ENCODE data around the gene TMEM108. TPM values are rescaled to one million over a fixed set of nuclear protein-coding genes. Genes with fewer than 3 reads are reported as not detected.

Gene TMEM108
- total and polyA plus RNA-seq, 8 donors: 0.37 to 2.1 (median 0.84) TPM; not detected in 2

GRCh38 chr3:133089906-133090485 is 51.8 kb downstream of the TMEM108 start:
- intact Hi-C loops (cut with DNase I; ENCODE audit: low total_unique reads): no loop called here
- DNase-seq: peak in 1 of 2 donors; percentile 56
- no peaks in the 10 kb centered on the region for H3K27me3 ChIP-seq
- no peaks in the 10 kb centered on the region for H3K36me3 ChIP-seq
- H3K9me3 ChIP-seq: no peaks in the 10 kb centered on the region
- H3K4me1 ChIP-seq: no peaks in the 10 kb centered on the region
- no peak overlapping the region for H3K27ac ChIP-seq
- TF ChIP-seq CTCF (IDR thresholded peaks at IDR 0.05): no peak
- TF ChIP-seq EP300 (IDR thresholded peaks at IDR 0.05): no peak
- no peak for TF ChIP-seq POLR2AphosphoS5 (IDR thresholded peaks at IDR 0.05)
- no peak for TF ChIP-seq POLR2A (IDR thresholded peaks at IDR 0.05)
- WGBS, 5 donors: 49 to 62% (median 55%) methylated on average over 2 of the region's 2 CpGs
- no peak overlapping the region for H3K4me3 ChIP-seq

DNA sequence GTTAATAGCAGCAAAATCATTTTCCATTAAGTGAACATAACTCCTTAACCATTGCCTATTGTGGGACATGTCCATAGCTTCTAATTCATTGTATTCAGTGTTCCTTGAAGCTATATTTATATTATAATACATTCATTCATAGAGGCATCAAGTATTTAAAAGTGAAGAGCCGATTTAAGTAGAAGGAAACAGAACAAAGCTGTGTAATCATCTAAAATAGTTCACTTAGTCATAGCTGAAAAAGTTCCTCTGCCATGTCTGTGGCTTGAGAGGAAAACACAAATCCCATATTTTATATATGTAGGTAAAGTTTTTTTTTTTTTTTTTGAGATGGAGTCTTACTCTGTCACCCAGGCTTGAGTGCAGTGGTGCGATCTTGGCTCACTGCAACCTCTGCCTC is 54.5 kb downstream of the TMEM108 start:
- intact Hi-C loops (cut with DNase I; ENCODE audit: low total_unique reads): no loop called here
- H3K27ac ChIP-seq: no peak overlapping the region
- no peaks in the 10 kb centered on the region for H3K4me1 ChIP-seq
- 83 to 94% (median 89%) methylated on average over 2 of the region's 2 CpGs for WGBS, 5 donors
- no peak for DNase-seq
- H3K4me3 ChIP-seq: no peak overlapping the region
- no peak for TF ChIP-seq CTCF (IDR thresholded peaks at IDR 0.05)
- TF ChIP-seq EP300 (IDR thresholded peaks at IDR 0.05): no peak
- no peak for TF ChIP-seq POLR2AphosphoS5 (IDR thresholded peaks at IDR 0.05)
- TF ChIP-seq POLR2A (IDR thresholded peaks at IDR 0.05): no peak
- H3K27me3 ChIP-seq: no peaks in the 10 kb centered on the region
- H3K9me3 ChIP-seq: no peaks in the 10 kb centered on the region
- H3K36me3 ChIP-seq: no peaks in the 10 kb centered on the region

DNA sequence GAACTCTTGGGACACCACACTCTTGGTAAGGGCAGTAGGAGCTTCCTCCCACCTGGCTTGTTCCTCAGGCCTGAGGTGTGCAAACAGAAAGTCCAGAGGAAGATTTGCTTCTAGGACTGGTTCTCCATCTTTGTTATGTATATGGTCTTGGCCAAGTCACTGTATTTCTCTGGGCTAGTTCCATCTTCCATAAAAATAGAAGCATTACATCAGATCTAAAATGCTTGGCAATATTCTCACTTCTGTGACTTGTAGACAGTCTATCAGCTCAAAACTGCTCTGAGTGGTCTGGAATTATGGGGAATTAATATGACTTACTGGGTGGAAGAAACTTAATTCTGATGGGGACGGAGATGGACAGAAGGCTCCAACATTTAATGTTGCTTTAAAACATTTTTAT is 55.2 kb downstream of the TMEM108 start:
- WGBS, 5 donors: 62 to 96% (median 81%) methylated on average over 1 of the region's 1 CpG
- Histone ChIP-seq H3K9me3 (no peaks in the 10 kb centered on the region), H3K27ac (no peak overlapping the region), H3K4me1 (no peaks in the 10 kb centered on the region), H3K27me3 (no peaks in the 10 kb centered on the region), H3K4me3 (no peak overlapping the region), H3K36me3 (no peaks in the 10 kb centered on the region)
- DNase-seq: peak in 1 of 2 donors; percentile 11
- intact Hi-C loops (cut with DNase I; ENCODE audit: low total_unique reads): no loop called here
- TF ChIP-seq POLR2AphosphoS5 (IDR thresholded peaks at IDR 0.05): no peak
- TF ChIP-seq CTCF (IDR thresholded peaks at IDR 0.05): no peak
- no peak for TF ChIP-seq EP300 (IDR thresholded peaks at IDR 0.05)
- no peak for TF ChIP-seq POLR2A (IDR thresholded peaks at IDR 0.05)

DNA sequence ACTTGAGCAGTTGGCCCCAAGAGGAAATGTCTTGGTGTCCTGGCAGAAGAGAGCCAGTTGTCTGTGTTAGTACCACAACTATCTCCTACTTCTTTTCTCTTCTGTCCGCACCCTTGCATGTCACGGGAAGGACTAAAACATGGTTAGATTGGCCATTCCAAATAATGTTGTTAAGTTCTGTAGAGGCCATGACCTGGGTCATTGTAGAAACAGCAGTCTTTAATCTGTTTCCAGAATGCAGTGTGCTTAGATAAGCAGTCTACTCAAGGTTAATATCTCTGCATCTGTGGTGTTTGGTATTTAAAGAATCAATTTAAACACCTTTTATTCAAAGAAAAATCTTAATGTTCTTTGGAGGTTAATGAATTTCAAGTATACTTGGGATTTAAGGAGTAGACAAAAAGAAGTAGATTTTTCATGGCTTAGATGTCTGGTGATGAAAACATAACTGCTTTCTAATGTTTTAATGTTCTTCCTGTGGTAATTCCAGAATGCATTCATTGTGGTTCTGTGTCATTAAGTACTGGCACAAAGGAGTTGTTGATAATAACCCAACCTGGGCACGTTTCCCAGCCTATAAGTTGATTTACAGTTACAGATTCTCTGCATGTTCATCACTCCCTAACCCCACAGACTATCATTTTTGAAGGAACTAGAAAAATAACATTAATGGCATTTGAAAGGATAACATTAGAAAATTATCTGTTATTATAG is 58.9 kb downstream of the TMEM108 start:
- H3K4me3 ChIP-seq: no peak overlapping the region
- no peaks in the 10 kb centered on the region for H3K9me3 ChIP-seq
- 19 to 39% (median 24%) methylated on average over 3 of the region's 3 CpGs for WGBS, 5 donors
- H3K36me3 ChIP-seq: no peaks in the 10 kb centered on the region
- no peaks in the 10 kb centered on the region for H3K27me3 ChIP-seq
- TF ChIP-seq CTCF (IDR thresholded peaks at IDR 0.05) (no peak), POLR2AphosphoS5 (IDR thresholded peaks at IDR 0.05) (no peak), EP300 (IDR thresholded peaks at IDR 0.05) (no peak), POLR2A (IDR thresholded peaks at IDR 0.05) (no peak)
- no peaks in the 10 kb centered on the region for H3K4me1 ChIP-seq
- intact Hi-C loops (cut with DNase I; ENCODE audit: low total_unique reads): no loop called here
- peak in 1 of 2 donors; percentile 26 for DNase-seq
- H3K27ac ChIP-seq: no peak overlapping the region
